ENCODE results near the gene LIMA1. TPM values are rescaled to one million over a fixed set of nuclear protein-coding genes. Genes with fewer than 3 reads are reported as not detected.
A peak's percentile ranks its signal among the peaks of the same experiment; 100 is the strongest.

LIMA1 gene
- total RNA-seq, 4 donors from 2014 or later: 47.2 to 62.1 (median 54.5) TPM

DNA sequence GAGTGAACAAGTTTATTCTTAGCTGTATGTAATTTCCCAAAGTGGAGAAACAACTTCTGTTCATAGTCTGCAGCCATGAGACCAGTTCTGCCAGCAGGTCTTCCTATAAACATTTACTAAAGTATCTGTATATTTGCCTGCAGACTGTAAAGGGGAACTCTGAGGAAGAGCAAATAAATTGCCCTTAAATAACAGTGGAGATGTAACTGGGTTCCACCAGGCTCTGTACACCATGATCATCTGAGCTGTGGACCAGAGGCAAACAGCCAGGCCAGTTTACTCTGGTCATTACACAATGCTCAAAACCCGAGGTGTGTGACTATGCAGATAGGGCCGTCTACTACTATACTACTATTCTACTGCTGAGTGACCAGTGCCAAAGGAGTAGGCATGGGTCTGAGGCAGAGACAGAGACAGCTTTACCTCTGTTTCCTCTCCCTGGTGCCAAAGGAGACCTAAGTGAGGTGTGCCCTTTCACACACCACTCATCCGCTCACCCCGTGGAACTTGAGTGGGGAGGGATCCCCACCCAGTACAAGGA lies 95.0 kb downstream of the LIMA1 start:
- TF ChIP-seq POLR2A (IDR thresholded peaks at IDR 0.05): no peak
- TF ChIP-seq, protein P1, sequence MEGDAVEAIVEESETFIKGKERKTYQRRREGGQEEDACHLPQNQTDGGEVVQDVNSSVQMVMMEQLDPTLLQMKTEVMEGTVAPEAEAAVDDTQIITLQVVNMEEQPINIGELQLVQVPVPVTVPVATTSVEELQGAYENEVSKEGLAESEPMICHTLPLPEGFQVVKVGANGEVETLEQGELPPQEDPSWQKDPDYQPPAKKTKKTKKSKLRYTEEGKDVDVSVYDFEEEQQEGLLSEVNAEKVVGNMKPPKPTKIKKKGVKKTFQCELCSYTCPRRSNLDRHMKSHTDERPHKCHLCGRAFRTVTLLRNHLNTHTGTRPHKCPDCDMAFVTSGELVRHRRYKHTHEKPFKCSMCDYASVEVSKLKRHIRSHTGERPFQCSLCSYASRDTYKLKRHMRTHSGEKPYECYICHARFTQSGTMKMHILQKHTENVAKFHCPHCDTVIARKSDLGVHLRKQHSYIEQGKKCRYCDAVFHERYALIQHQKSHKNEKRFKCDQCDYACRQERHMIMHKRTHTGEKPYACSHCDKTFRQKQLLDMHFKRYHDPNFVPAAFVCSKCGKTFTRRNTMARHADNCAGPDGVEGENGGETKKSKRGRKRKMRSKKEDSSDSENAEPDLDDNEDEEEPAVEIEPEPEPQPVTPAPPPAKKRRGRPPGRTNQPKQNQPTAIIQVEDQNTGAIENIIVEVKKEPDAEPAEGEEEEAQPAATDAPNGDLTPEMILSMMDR (IDR thresholded peaks at IDR 0.05): no peak
- WGBS, 2 donors: 42 to 47% methylated on average over 4 of the region's 4 CpGs
- intact Hi-C loops (cut with DNase I; ENCODE audit: low total_unique reads): no loop called here
- peak in 1 of 2 donors; percentile 85 for DNase-seq (ENCODE audit: low spot score in 2 of 2)
- no peak overlapping the region for H3K4me3 ChIP-seq (ENCODE audit: low read depth, poor library complexity, severe bottlenecking)

DNA sequence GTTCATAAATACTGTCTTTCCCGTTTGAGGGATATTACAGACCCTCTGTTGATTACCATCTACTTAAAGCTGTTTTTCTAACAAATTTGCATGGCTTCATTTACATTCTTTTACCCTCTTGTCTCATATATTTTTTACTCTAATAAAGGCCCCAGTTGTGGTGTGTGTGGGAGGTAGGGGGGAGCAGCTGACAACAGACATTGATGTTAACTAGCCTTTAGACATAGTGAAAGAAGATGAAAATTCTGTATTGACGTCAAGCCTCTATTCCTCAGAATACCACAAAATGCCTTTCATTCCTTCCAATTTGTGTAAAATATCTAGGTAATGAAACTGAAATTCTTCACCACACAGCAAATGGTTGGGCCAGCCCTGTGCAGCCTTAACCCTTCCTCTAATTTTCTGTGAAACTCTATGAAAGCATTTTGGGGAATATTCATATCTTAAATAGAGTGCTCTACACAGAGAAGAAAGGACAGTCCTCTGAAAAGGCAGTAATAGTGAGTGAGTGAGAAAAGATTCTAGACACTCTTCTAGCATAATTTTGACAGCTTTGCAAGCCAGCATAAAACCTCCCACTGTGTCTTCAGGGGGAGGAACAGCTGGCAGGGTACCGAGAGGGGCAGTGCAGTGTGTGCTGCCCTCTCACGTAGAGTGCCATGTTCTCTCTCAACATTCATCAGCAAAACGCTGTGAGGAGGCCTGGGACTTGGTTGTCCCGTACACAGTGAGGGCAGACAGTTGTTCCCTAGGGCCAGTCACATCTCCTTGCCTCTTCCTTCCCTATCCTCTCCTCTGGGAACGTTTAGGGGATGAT lies 96.0 kb downstream of the LIMA1 start:
- H3K4me3 ChIP-seq (ENCODE audit: low read depth, poor library complexity, severe bottlenecking): no peak overlapping the region
- peak in 1 of 2 donors; percentile 77 for DNase-seq (ENCODE audit: low spot score in 2 of 2)
- TF ChIP-seq POLR2A (IDR thresholded peaks at IDR 0.05): no peak
- TF ChIP-seq, protein P1 (IDR thresholded peaks at IDR 0.05): no peak
- WGBS, 2 donors: 30 to 33% methylated on average over 7 of the region's 7 CpGs
- intact Hi-C loops (cut with DNase I; ENCODE audit: low total_unique reads): no loop called here

DNA sequence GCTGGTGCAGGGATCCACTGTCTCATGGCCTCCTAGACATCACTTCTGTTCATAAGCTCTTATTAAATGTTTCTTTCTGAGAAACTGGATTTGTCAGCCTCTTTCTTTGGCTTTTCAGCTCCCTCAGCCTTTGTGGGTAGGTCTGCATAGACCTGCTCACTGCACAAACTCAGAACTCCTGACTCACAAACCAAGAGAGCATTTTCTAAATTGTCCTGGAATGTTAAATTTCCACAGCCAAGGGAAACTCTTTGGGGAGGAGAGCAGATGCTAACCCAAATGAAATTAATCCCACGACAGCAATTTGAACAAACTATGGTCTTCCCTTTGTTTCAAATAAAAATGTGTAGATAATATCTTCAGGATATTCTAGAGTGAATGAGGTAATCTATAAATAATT lies 96.6 kb downstream of the LIMA1 start:
- intact Hi-C loops (cut with DNase I; ENCODE audit: low total_unique reads): no loop called here

DNA sequence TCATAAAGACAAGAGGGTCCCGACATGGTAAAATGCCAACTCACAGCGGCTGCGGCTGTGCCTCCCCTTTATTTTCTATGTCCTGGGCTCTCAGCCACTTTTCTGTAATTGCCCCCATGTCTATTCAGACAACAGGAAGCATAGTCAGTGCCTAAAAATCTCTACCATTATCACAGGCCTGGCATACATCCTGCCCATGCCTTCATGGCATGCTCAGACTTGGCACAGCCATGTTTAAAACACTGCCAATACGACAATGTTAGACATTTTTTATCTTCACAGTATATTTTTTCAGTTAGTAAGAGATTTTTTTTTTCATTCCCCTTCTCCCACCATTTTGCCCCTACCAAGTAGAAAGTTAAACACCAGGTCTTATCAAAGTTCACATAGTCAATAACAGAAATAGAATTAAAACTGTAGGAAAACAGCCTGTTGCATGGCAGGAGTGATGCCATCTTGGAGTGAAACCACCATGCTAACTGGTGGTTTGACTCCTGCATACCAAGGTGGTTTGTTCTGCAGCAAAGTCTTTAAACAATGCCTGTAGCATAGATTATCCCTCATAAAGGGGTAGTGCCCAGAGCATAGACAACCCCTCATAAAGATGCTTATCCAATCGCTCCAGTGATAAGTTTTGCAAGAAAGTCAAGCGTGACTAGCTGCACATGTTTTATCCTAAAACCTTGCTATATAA lies 97.2 kb downstream of the LIMA1 start:
- 45 to 50% methylated on average over 6 of the region's 6 CpGs for WGBS, 2 donors
- peak in 1 of 2 donors; percentile 48 for DNase-seq (ENCODE audit: low spot score in 2 of 2)
- intact Hi-C loops (cut with DNase I; ENCODE audit: low total_unique reads): no loop called here
- H3K4me3 ChIP-seq (ENCODE audit: low read depth, poor library complexity, severe bottlenecking): no peak overlapping the region
- TF ChIP-seq POLR2A (IDR thresholded peaks at IDR 0.05): no peak
- TF ChIP-seq, protein P1 (IDR thresholded peaks at IDR 0.05): no peak

More for the DNA sequence above, 96.6 kb downstream of the LIMA1 start:
- TF ChIP-seq, protein P1 (IDR thresholded peaks at IDR 0.05): no peak
- TF ChIP-seq POLR2A (IDR thresholded peaks at IDR 0.05): no peak
- WGBS, 2 donors: 31 to 41% methylated on average over 1 of the region's 1 CpG
- no peak for DNase-seq (ENCODE audit: low spot score in 2 of 2)
- H3K4me3 ChIP-seq (ENCODE audit: low read depth, poor library complexity, severe bottlenecking): no peak overlapping the region

DNA sequence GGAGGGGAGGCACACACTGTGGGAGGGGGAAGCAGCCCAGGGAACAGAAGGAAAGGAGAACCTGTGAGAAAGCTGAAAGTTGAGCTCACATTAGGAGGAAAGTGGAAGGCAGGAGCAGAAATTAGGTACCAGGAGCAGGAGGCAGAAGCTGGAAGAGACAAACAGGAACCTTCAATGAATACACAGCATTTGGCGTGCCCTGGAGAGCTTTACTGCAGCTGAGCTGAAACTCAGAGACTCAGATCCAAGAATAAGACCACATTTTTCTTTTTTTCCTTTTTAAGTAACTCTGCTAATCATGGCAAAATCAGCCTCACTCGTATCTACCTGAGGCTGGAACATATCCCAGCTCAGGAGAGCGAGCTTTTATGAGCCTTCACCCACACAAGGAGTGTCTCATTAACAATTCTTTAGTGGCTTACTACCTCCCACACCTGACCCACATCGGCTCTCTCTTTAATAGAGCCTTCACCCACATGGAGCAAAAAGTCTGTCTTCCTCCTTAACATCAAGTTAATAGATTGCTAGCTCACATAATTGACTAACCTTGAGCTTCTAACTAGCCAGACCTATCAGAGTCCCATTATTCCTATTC lies 97.9 kb downstream of the LIMA1 start:
- WGBS, 2 donors: 44 to 46% methylated on average over 4 of the region's 4 CpGs
- peak in 1 of 2 donors; percentile 28 for DNase-seq (ENCODE audit: low spot score in 2 of 2)
- TF ChIP-seq, protein P1 (IDR thresholded peaks at IDR 0.05): no peak
- no peak for TF ChIP-seq POLR2A (IDR thresholded peaks at IDR 0.05)
- intact Hi-C loops (cut with DNase I; ENCODE audit: low total_unique reads): no loop called here
- no peak overlapping the region for H3K4me3 ChIP-seq (ENCODE audit: low read depth, poor library complexity, severe bottlenecking)

Measured in lower leg skin (tissue), 4 donors.